ENCODE measurements around the gene MGLL.

The MGLL gene

DNA sequence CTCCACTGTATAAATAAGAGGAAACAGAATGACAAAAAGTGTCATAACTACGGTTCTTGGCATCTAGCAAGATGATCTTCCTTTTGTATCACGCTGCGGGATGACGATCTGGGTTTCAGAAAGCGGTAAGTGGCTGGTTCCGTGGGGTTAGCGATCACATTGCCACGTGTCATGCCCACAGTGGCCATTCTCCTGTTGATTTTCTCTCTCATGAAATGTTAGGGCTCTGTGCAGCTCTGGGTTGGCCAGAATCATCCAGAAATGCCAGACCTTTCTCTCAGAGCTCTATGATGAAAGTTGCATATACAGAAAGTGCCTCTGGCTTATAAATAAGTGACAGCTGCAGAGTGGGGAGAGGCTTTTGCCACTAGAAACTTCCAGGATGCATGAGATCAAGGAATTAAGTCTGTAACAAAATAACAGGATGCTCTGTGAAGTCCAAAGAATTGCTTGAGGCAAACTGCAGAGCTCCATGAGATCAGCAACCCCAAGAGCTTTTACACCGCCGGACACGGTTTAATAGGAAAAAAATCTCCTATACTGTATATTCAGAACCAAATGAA, 78.0 kb downstream of the MGLL start:
- DNase-seq (ENCODE audit: low read depth), result no peak
- no peak overlapping the region for H3K4me3 ChIP-seq (ENCODE audit: control insufficient read depth, low read depth, low read length)
- no peak for TF ChIP-seq CTCF (IDR thresholded peaks at IDR 0.05; ENCODE audit: control insufficient read depth, insufficient read depth, low read depth, low read length, missing control alignments)

- no peak for DNase-seq (ENCODE audit: low read depth)
- TF ChIP-seq CTCF (IDR thresholded peaks at IDR 0.05; ENCODE audit: control insufficient read depth, insufficient read depth, low read depth, low read length, missing control alignments), result no peak
- no peak overlapping the region for H3K4me3 ChIP-seq (ENCODE audit: control insufficient read depth, low read depth, low read length)
Measured at GRCh38 chr3:127743351-127744252, 78.7 kb downstream of the MGLL start.

GRCh38 chr3:127742580-127742979, 79.7 kb downstream of the MGLL start:
- TF ChIP-seq CTCF (IDR thresholded peaks at IDR 0.05; ENCODE audit: control insufficient read depth, insufficient read depth, low read depth, low read length, missing control alignments), result no peak
- H3K4me3 ChIP-seq (ENCODE audit: control insufficient read depth, low read depth, low read length), result no peak overlapping the region
- no peak for DNase-seq (ENCODE audit: low read depth)

GRCh38 chr3:127741690-127742089, 80.6 kb downstream of the MGLL start:
- H3K4me3 ChIP-seq (ENCODE audit: control insufficient read depth, low read depth, low read length), result no peak overlapping the region
- no peak for DNase-seq (ENCODE audit: low read depth)
- no peak for TF ChIP-seq CTCF (IDR thresholded peaks at IDR 0.05; ENCODE audit: control insufficient read depth, insufficient read depth, low read depth, low read length, missing control alignments)

DNA sequence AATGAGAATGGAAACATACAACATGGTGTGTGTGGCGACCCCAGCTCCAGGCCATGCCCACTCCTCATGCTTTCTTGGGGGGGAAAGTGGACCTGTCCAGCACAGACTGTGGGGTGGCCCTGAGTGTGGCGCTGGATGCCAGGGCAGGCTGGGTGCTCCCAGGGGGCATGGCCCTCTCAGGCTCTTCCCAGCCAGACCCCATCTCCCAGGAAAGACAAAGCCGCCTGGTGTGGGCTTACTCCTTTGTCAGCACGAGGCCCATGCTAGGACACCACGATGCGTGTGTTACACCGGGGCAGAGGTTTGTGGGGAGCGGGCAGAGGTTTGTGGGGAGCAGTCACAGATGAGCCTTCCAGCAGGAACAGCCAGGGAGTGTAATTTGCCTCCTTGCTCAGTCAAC, 81.1 kb downstream of the MGLL start:
- H3K4me3 ChIP-seq (ENCODE audit: control insufficient read depth, low read depth, low read length), result no peak overlapping the region
- TF ChIP-seq CTCF (IDR thresholded peaks at IDR 0.05; ENCODE audit: control insufficient read depth, insufficient read depth, low read depth, low read length, missing control alignments), result no peak
- no peak for DNase-seq (ENCODE audit: low read depth)

GRCh38 chr3:127740136-127740915, 82.0 kb downstream of the MGLL start:
- no peak for DNase-seq (ENCODE audit: low read depth)
- no peak for TF ChIP-seq CTCF (IDR thresholded peaks at IDR 0.05; ENCODE audit: control insufficient read depth, insufficient read depth, low read depth, low read length, missing control alignments)
- H3K4me3 ChIP-seq (ENCODE audit: control insufficient read depth, low read depth, low read length), result no peak overlapping the region

Data from AG09309 (cell line).